ENCODE measurements around the gene PROP1.

DNA sequence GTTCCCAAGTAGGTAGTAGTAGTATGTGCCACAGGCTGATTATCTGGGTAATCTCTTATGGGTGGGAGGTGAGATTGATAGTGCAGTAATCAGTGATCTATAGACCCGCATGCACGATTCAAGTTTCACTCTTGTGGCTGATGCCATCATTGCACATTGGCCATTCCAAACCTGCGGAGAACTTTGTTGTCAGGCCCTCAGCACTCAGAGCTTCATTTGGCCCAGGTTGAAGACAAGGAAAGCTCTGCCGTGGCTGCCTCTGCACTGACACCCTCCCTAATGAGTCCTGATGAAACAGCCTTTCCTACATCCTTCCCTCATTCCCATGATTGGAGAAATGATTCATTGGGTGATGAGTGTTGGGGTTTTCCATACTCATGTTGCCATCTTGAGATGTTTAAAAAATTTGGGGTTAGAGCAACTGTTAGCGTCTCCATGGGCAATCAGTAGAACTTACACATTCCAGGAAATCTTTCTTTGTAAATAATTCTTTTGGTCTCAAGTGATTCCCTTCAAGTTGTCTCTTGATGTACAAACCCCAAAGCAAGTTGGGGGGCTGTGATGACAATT is 22.9 kb downstream of the PROP1 start:
- TF ChIP-seq, protein P1, sequence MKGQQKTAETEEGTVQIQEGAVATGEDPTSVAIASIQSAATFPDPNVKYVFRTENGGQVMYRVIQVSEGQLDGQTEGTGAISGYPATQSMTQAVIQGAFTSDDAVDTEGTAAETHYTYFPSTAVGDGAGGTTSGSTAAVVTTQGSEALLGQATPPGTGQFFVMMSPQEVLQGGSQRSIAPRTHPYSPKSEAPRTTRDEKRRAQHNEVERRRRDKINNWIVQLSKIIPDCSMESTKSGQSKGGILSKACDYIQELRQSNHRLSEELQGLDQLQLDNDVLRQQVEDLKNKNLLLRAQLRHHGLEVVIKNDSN (IDR thresholded peaks at IDR 0.05), result no peak
- no peak for TF ChIP-seq CREB1 (IDR thresholded peaks at IDR 0.05; ENCODE audit: low read depth)
- no peak for TF ChIP-seq YY1 (IDR thresholded peaks at IDR 0.05; ENCODE audit: low read depth)
- no peak for TF ChIP-seq CEBPB (IDR thresholded peaks at IDR 0.05)
- no peak for TF ChIP-seq RAD21 (IDR thresholded peaks at IDR 0.05; ENCODE audit: low read depth)
- no peak for TF ChIP-seq TAF1 (IDR thresholded peaks at IDR 0.05; ENCODE audit: low read depth)

All from Ishikawa (cell line).